HepG2 (cell line): ENCODE results near the gene TAS2R50. TPM values are rescaled to one million over a fixed set of nuclear protein-coding genes. Genes with fewer than 3 reads are reported as not detected.

ENCODE experiments used
- ATAC-seq: fragments of 200-7000 bp; cut with Tn5 transposase; 3 replicates; pipeline ENCODE4 v1.9.1; 2020; ENCODE audit warnings: mild to moderate bottlenecking, moderate library complexity
- BruUV-seq: library from RNA; stranded (reverse); fragments of 400-500 nt; replicated peaks from 2 replicates; lab custom pipeline; 2021; lab: Mats Ljungman, UMichigan
- CTCF ChIA-PET: fragments of 300-600 bp; formaldehyde crosslinking; extraction: SDS; loops from one replicate; lab custom pipeline; 2021; ENCODE audit warnings: low total read pairs, inconsistent platforms, low intra/inter-chr PET ratio; lab: Yijun Ruan, JAX
- POLR2A ChIA-PET: fragments of 350-600 bp; sonication (Branson Sonifier 250); formaldehyde crosslinking; loops from one replicate; lab custom pipeline; 2020; ENCODE audit warnings: antibody characterized with exemption, inconsistent platforms; lab: Yijun Ruan, JAX
- DNase-seq: peaks from one replicate; pipeline ENCODE4 v3.0.0-alpha.2; 2015; ENCODE audit warnings: low spot score
- FAIRE-seq: peaks from 3 replicates; lab custom pipeline; 2011; peaks lifted over from hg19 to GRCh38; lab: Jason Lieb, UNC
- H2AFZ ChIP-seq: one replicate; pipeline ENCODE4 v1.6.1; 2011; ENCODE audit warnings: low read length, inconsistent platforms
- H3K27ac ChIP-seq: fragments of 300-600 bp; 3 replicates; pipeline ENCODE4 v1.8.0; 2011; ENCODE audit warnings: mixed run types, mild to moderate bottlenecking, mixed read lengths, low read length, inconsistent platforms; ENCODE audit not compliant: insufficient read depth; ENCODE audit errors: extremely low read length
- H3K27me3 ChIP-seq, 2 experiments: fragments of 200-600 bp in 1 of 2; 2 replicates in 1 of 2; 3 replicates in 1 of 2; pipeline versions ENCODE4 v1.6.0 to v1.8.0; 2011; ENCODE audit warnings: low read length in 2 of 2, mild to moderate bottlenecking in 2 of 2, moderate library complexity in 2 of 2, inconsistent platforms in 1 of 2; ENCODE audit not compliant: insufficient read depth in 2 of 2, control insufficient read depth in 1 of 2
- H3K36me3 ChIP-seq, 2 experiments: fragments of 200-600 bp in 1 of 2; replicated peaks in 1 of 2; 2 replicates in 1 of 2; 3 replicates in 1 of 2; pipeline versions ENCODE4 v1.5.1 to v1.8.0; 2011; ENCODE audit warnings: low read length in 2 of 2, inconsistent platforms in 1 of 2; ENCODE audit not compliant: insufficient read depth in 2 of 2, control insufficient read depth in 1 of 2
- H3K4me1 ChIP-seq: 2 replicates; pipeline ENCODE4 v1.5.1; 2012; ENCODE audit warnings: low read length, inconsistent platforms; ENCODE audit not compliant: insufficient read depth
- H3K4me2 ChIP-seq: 2 replicates; pipeline ENCODE4 v1.6.0; 2011; ENCODE audit warnings: low read depth, low read length, inconsistent platforms
- H3K4me3 ChIP-seq, 3 experiments: fragments of 200-600 bp in 1 of 3; sonication (generic), shearing (Covaris generic) in 1 of 3; replicated peaks in 1 of 3; 2 replicates each; pipeline ENCODE4 v1.5.1; 2011 to 2016; ENCODE audit warnings: low read length in 3 of 3, inconsistent platforms in 2 of 3, low read depth in 2 of 3, mild to moderate bottlenecking in 2 of 3, control low read depth in 1 of 3, mixed read lengths in 1 of 3; ENCODE audit not compliant: insufficient read depth in 1 of 3
- H3K79me2 ChIP-seq: one replicate; pipeline ENCODE4 v1.6.1; 2011; ENCODE audit warnings: low read length, inconsistent platforms; ENCODE audit not compliant: insufficient read depth
- H3K9ac ChIP-seq: 2 replicates; pipeline ENCODE4 v1.6.0; 2011; ENCODE audit warnings: mild to moderate bottlenecking, low read depth, low read length, inconsistent platforms; ENCODE audit not compliant: insufficient read depth
- H3K9me3 ChIP-seq: 2 replicates; pipeline ENCODE4 v1.5.1; 2012; ENCODE audit warnings: mild to moderate bottlenecking, low read length
- H4K20me1 ChIP-seq: 2 replicates; pipeline ENCODE4 v1.6.0; 2011; ENCODE audit warnings: inconsistent platforms, mild to moderate bottlenecking, low read length, moderate library complexity; ENCODE audit not compliant: insufficient read depth
- ATM ChIP-seq: fragments of 450-650 bp; IDR thresholded peaks from 2 replicates; pipeline ENCODE4 v1.7.1; 2017; ENCODE audit warnings: mild to moderate bottlenecking, borderline replicate concordance
- ESRRA ChIP-seq: sonication (generic); formaldehyde crosslinking; IDR thresholded peaks from 2 replicates; pipeline ENCODE4 v1.5.1; 2020; ENCODE audit warnings: mild to moderate bottlenecking, low read depth, missing genetic modification reagents
- GTF3A ChIP-seq: sonication (generic); formaldehyde crosslinking; conservative IDR thresholded peaks from 2 replicates; pipeline ENCODE4 v1.4.0; 2020; ENCODE audit warnings: mild to moderate bottlenecking, missing genetic modification reagents
- HNRNPUL1 ChIP-seq: fragments of 200-400 bp; formaldehyde crosslinking; IDR thresholded peaks from 2 replicates; pipeline ENCODE4 v1.6.1; 2017; ENCODE audit warnings: low read depth, mild to moderate bottlenecking, low read length, moderate library complexity
- JARID2 ChIP-seq: sonication (generic); formaldehyde crosslinking; IDR thresholded peaks from 2 replicates; pipeline ENCODE4 v1.8.1; 2023; ENCODE audit warnings: missing genetic modification reagents, inconsistent platforms; ENCODE audit not compliant: insufficient replicate concordance
- MED1 ChIP-seq: sonication (generic); formaldehyde crosslinking; IDR thresholded peaks from 2 replicates; pipeline ENCODE4 v1.4.0; 2020; ENCODE audit warnings: missing genetic modification reagents
- NFYB ChIP-seq: sonication (generic); formaldehyde crosslinking; IDR thresholded peaks from 2 replicates; pipeline ENCODE4 v1.4.0; 2020; ENCODE audit warnings: missing genetic modification reagents
- ZNF781 ChIP-seq: sonication (generic); formaldehyde crosslinking; IDR thresholded peaks from 2 replicates; pipeline ENCODE4 v1.5.1; 2020; ENCODE audit warnings: borderline replicate concordance, mild to moderate bottlenecking, missing genetic modification reagents; ENCODE audit errors: not compliant biosample characterization
- ZSCAN29 ChIP-seq: sonication (generic); formaldehyde crosslinking; conservative IDR thresholded peaks from 2 replicates; pipeline ENCODE4 v1.4.0; 2020; ENCODE audit warnings: mild to moderate bottlenecking, missing genetic modification reagents
- WGBS: methylation state at CpG from one replicate; pipeline ENCODE4 v1.1.6; 2017; ENCODE audit warnings: low lambda C conversion rate; 5-methylcytosine and 5-hydroxymethylcytosine counted together
- in situ Hi-C: cut with HindIII; loops from 2 replicates; pipeline ENCODE4 v1.10.0; 2017; ENCODE audit warnings: low pct_unique_long_range_greater_than_20kb; ENCODE audit not compliant: extremely low pct_ligation_motif_present
- intact Hi-C: fragments of 100-400 bp; cut with micrococcal nuclease; formaldehyde crosslinking; loops from one replicate; pipeline ENCODE4 v1.10.0; 2022; ENCODE audit not compliant: unreplicated experiment
- polyA plus RNA-seq, 8 experiments: library from polyadenylated mRNA; depleted of rRNA in 3 of 8; stranded (reverse) in 7 of 8; unstranded in 1 of 8; fragments of >200 nt; fragmentation: Illumina TruSeq in 4 of 8; extraction: Trizol in 4 of 8; gene quantifications; 2 replicates each; pipeline versions ENCODE4 v1.2.1 to v1.2.3, GENCODE V29; 2011 to 2016; ENCODE audit warnings: low read depth in 4 of 8, missing spikeins in 1 of 8, mixed read lengths in 1 of 8; ENCODE audit not compliant: insufficient read depth in 1 of 8
- total RNA-seq, 5 experiments: library from RNA; depleted of rRNA; stranded (reverse); fragments of >200 nt; fragmentation: Illumina TruSeq; extraction: Trizol; gene quantifications; 2 replicates each; pipeline ENCODE4 v1.2.3, GENCODE V29; 2016; ENCODE audit warnings: low read depth in 1 of 5
- TF ChIP-seq, protein P1 (sequence below): sonication (generic); formaldehyde crosslinking; IDR thresholded peaks from 2 replicates; pipeline ENCODE4 v1.4.0; 2020; ENCODE audit warnings: missing genetic modification reagents
- TF ChIP-seq, protein P2 (sequence below): sonication (generic); formaldehyde crosslinking; conservative IDR thresholded peaks from 2 replicates; pipeline ENCODE4 v1.4.0; 2020; ENCODE audit warnings: mild to moderate bottlenecking, missing genetic modification reagents, moderate library complexity
- TF ChIP-seq, protein P3 (sequence below): sonication (generic); formaldehyde crosslinking; IDR thresholded peaks from 2 replicates; pipeline ENCODE4 v1.5.0; 2020; ENCODE audit warnings: mild to moderate bottlenecking, missing genetic modification reagents, borderline replicate concordance

Gene TAS2R50
- total and polyA plus RNA-seq, 2 of the 13 experiments (the other 11 are each of a cell fraction or from before 2014, with no cell fraction given) = 0.17 to 2.2 TPM

DNA sequence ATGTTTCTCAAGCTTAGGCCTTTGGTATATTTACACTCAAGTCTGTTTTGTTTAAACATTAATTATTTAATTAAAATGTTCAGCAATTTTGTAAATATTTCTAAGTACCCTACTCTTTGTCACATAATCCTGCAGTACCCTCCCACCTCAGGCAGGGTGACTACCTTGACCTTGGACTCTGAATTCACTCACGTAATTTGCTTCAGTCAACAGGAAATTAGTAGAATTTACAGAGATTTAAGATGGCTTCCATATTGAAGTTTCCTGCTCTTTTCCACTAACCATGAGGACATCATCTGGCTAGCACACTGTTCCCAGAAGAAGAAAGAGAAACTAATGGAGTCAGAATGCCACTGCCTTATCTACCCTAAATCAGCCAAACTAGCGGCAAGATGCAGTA is 36.7 kb upstream of the TAS2R50 start (continued):
- TF ChIP-seq, protein P1, sequence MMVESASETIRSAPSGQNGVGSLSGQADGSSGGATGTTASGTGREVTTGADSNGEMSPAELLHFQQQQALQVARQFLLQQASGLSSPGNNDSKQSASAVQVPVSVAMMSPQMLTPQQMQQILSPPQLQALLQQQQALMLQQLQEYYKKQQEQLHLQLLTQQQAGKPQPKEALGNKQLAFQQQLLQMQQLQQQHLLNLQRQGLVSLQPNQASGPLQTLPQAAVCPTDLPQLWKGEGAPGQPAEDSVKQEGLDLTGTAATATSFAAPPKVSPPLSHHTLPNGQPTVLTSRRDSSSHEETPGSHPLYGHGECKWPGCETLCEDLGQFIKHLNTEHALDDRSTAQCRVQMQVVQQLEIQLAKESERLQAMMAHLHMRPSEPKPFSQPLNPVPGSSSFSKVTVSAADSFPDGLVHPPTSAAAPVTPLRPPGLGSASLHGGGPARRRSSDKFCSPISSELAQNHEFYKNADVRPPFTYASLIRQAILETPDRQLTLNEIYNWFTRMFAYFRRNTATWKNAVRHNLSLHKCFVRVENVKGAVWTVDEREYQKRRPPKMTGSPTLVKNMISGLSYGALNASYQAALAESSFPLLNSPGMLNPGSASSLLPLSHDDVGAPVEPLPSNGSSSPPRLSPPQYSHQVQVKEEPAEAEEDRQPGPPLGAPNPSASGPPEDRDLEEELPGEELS (CRISPR knock-in tag) = peak; percentile 34; the same call in 1 of the 2 replicates
- TF ChIP-seq ESRRA (CRISPR knock-in tag) (0 out of 2 replicates have a peak, but pooled peaks have one; percentile 21), MED1 (CRISPR knock-in tag) (peak; percentile 55), ATM (no peak)
- TF ChIP-seq, protein P2, sequence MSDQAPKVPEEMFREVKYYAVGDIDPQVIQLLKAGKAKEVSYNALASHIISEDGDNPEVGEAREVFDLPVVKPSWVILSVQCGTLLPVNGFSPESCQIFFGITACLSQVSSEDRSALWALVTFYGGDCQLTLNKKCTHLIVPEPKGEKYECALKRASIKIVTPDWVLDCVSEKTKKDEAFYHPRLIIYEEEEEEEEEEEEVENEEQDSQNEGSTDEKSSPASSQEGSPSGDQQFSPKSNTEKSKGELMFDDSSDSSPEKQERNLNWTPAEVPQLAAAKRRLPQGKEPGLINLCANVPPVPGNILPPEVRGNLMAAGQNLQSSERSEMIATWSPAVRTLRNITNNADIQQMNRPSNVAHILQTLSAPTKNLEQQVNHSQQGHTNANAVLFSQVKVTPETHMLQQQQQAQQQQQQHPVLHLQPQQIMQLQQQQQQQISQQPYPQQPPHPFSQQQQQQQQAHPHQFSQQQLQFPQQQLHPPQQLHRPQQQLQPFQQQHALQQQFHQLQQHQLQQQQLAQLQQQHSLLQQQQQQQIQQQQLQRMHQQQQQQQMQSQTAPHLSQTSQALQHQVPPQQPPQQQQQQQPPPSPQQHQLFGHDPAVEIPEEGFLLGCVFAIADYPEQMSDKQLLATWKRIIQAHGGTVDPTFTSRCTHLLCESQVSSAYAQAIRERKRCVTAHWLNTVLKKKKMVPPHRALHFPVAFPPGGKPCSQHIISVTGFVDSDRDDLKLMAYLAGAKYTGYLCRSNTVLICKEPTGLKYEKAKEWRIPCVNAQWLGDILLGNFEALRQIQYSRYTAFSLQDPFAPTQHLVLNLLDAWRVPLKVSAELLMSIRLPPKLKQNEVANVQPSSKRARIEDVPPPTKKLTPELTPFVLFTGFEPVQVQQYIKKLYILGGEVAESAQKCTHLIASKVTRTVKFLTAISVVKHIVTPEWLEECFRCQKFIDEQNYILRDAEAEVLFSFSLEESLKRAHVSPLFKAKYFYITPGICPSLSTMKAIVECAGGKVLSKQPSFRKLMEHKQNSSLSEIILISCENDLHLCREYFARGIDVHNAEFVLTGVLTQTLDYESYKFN (CRISPR knock-in tag) = 0 out of 2 replicates have a peak, but pooled peaks have one; percentile 29

DNA sequence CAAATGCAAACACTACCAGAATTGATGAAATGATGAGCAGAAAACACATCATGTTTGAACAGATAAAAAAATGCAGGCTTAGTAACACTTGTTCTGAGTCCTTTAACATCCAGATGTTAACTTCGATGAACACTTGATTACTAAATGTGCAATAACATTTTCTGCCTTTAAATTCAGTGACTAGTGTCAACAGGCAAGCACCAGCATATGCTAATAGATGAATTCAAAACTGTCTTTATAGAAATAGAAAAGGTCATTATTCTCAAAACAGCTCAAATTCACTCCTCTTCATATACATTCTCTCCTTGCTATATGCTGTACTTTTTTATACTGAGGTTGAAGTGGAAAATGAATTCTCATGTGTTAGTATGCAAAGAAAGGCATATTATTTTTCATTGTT is 35.8 kb upstream of the TAS2R50 start, which contains the start of gene TAS2R19:
Gene TAS2R19, minus strand, starts transcription at position 101 of the 400 bp plus-strand sequence. Its CDS starts 49 bp downstream, at position 52.
- no peak within 1 kb of the TSS for H2AFZ ChIP-seq
- no peak for DNase-seq
- H3K4me1 ChIP-seq = peaks cover 34% of the 10 kb centered on the region
- no peaks in the 10 kb centered on the region for H3K27me3 ChIP-seq
- no peak for FAIRE-seq
- BruUV-seq = no TSS peak
- ChIA-PET CTCF (no interaction called here), POLR2A (interaction anchor here (1.3 kb wide), 1 partner anchor 149 kb away, joined by 3 read pairs; the partner anchor contains the start of gene SMIM10L1)
- peaks cover 0 to 6% of the 10 kb centered on the region in 2 experiments; a peak in 1 of 5 replicates for H3K36me3 ChIP-seq
- no peak within 1 kb of the TSS for H3K4me3 ChIP-seq
- no peaks in the 10 kb centered on the region for H3K9me3 ChIP-seq
- no peak within 1 kb of the TSS for H3K4me2 ChIP-seq
- peak within 1 kb of the TSS; percentile 29 for H3K27ac ChIP-seq
- no peak within 1 kb of the TSS for H3K9ac ChIP-seq
- intact Hi-C loops (no loop called here), in situ Hi-C loops (no loop called here)
- H3K79me2 ChIP-seq = no peaks in the 10 kb centered on the region
- WGBS = 100% methylated on average over 1 of the region's 1 CpG
- H4K20me1 ChIP-seq = no peaks in the 10 kb centered on the region
- no peak for ATAC-seq
- TF ChIP-seq HNRNPUL1 (no peak), ZNF781 (CRISPR knock-in tag) (no peak), GTF3A (CRISPR knock-in tag) (no peak), ZSCAN29 (CRISPR knock-in tag) (no peak), JARID2 (CRISPR knock-in tag) (no peak), NFYB (no peak)
- TF ChIP-seq, protein P3, sequence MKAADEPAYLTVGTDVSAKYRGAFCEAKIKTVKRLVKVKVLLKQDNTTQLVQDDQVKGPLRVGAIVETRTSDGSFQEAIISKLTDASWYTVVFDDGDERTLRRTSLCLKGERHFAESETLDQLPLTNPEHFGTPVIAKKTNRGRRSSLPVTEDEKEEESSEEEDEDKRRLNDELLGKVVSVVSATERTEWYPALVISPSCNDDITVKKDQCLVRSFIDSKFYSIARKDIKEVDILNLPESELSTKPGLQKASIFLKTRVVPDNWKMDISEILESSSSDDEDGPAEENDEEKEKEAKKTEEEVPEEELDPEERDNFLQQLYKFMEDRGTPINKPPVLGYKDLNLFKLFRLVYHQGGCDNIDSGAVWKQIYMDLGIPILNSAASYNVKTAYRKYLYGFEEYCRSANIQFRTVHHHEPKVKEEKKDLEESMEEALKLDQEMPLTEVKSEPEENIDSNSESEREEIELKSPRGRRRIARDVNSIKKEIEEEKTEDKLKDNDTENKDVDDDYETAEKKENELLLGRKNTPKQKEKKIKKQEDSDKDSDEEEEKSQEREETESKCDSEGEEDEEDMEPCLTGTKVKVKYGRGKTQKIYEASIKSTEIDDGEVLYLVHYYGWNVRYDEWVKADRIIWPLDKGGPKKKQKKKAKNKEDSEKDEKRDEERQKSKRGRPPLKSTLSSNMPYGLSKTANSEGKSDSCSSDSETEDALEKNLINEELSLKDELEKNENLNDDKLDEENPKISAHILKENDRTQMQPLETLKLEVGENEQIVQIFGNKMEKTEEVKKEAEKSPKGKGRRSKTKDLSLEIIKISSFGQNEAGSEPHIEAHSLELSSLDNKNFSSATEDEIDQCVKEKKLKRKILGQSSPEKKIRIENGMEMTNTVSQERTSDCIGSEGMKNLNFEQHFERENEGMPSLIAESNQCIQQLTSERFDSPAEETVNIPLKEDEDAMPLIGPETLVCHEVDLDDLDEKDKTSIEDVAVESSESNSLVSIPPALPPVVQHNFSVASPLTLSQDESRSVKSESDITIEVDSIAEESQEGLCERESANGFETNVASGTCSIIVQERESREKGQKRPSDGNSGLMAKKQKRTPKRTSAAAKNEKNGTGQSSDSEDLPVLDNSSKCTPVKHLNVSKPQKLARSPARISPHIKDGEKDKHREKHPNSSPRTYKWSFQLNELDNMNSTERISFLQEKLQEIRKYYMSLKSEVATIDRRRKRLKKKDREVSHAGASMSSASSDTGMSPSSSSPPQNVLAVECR (CRISPR knock-in tag) = no peak
